ENCODE measurements around the gene PDHX.

The PDHX gene

DNA sequence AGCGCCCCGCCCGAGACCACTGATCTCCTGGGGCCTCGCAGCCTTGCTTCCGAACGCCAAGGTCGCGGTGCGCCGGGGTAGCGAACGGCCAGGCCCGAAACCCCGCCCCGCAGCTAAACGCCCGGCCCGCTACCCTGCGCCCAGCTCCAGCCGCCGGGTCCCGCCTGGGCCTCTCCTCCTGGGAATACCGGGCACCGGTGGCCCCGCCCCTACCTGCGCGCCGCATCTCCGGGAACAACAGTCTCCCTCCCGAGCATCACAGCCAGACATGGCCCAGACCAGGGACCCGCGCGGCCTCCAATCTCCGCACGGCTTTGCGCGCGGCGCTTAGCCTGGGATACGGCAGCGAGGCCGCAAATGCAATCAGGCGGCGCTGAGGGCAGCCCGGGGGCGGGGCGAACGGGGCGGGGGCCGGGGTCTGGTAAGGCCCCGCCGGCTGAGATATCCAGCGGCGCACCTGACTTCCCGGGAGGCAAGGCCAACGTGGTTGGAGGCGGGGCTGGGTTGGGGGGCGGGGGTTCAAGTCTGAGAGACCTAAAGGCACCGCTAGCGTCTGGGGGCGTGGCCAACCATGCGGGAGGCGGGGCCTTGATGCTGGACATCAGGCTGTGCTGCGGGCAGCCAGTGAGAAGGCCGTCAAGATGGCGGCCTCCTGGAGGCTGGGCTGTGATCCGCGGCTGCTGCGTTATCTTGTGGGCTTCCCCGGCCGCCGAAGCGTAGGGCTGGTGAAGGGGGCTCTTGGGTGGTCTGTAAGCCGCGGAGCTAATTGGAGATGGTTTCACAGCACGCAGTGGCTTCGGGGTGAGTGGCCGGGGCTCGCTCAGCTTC lies at the start of gene PDHX, which contains the start of gene APIP:
TSS of gene PDHX (plus strand) at position 604 of the 828 bp plus-strand sequence. CDS start at position 642, 38 bp downstream.
TSS of gene APIP (minus strand) at position 365 of the 828 bp plus-strand sequence. CDS start at position 270, 95 bp downstream.
- H3K4me3 ChIP-seq (ENCODE audit: low read depth, low read length), result peak within 1 kb of the TSS; percentile 87
- TF ChIP-seq, protein P1, sequence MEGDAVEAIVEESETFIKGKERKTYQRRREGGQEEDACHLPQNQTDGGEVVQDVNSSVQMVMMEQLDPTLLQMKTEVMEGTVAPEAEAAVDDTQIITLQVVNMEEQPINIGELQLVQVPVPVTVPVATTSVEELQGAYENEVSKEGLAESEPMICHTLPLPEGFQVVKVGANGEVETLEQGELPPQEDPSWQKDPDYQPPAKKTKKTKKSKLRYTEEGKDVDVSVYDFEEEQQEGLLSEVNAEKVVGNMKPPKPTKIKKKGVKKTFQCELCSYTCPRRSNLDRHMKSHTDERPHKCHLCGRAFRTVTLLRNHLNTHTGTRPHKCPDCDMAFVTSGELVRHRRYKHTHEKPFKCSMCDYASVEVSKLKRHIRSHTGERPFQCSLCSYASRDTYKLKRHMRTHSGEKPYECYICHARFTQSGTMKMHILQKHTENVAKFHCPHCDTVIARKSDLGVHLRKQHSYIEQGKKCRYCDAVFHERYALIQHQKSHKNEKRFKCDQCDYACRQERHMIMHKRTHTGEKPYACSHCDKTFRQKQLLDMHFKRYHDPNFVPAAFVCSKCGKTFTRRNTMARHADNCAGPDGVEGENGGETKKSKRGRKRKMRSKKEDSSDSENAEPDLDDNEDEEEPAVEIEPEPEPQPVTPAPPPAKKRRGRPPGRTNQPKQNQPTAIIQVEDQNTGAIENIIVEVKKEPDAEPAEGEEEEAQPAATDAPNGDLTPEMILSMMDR (IDR thresholded peaks at IDR 0.05; ENCODE audit: borderline replicate concordance, insufficient read depth, low read depth, low read length), result no peak

DNA sequence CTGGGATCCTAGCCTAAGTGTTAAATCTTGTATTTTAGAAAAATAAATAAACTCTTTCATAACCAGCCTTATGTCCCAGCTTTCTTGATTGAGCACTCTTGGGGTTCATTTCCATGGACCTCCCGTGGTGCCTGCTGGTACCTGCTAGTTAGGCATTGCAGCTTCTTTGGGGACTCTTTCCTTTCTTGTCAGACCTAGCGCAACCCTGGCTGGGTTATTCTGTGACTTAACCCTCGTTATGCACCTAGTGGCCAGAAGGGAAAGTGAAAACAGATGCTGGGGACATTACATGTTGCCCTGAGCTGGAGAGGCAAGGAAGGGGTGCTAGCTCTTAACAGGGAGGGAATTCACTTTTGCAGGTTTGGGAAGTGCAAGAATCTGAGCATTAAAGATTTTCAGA lies 47.0 kb upstream of the PDHX start:
- TF ChIP-seq, protein P1 (IDR thresholded peaks at IDR 0.05; ENCODE audit: borderline replicate concordance, insufficient read depth, low read depth, low read length), result peak; percentile 22; the same call in 1 of the 2 replicates
- no peak overlapping the region for H3K4me3 ChIP-seq (ENCODE audit: low read depth, low read length)

DNA sequence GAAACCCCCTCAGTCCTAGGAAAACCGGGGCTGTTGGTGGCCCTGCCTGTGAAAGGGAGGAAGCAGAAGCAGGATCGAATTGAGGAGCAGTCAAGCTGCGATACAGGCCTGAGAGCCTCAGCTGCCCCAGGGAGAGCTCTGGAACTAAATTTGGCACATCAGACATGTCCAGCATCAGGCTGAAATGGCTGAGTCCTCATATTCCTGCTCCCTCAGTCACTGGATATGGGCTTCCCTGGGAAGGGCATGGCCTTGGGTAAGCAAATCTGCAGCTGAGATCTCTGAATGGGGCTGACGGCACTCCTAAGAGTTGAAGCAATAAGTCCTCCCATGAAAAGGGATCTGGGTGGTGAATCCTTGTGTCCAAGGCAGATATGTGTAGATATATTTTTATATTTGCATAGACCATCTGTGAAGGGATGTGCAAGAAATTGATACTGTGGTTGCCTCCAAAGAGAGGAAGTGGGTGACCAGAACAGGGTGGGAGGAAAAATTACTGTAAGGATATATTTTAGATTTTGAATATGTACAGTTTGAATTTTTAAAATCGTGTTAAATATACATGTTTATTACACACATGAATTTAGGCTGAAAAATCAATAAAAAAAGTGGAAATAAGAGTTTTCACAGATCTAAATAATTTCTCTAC lies 45.7 kb upstream of the PDHX start:
- TF ChIP-seq, protein P1 (IDR thresholded peaks at IDR 0.05; ENCODE audit: borderline replicate concordance, insufficient read depth, low read depth, low read length), result no peak
- H3K4me3 ChIP-seq (ENCODE audit: low read depth, low read length), result no peak overlapping the region

DNA sequence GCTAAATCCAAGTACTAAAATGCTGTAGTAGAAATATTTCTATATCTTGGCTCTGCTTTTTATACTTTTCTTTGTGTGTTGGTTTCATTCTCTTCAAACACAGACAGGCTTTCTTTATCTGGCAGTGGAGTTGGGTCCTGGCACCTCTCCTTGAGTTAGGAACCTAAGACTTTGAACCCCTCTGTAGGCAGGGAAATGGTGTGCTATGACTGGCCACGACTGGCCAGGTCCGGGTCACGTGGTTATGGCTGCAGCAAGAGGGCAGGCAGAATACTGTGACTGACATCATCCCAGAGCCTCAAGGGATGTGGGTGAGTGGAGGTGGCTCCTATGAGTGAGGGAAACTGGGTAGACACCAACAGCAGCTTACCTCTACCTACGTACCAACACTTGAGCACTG lies 42.2 kb upstream of the PDHX start:
- TF ChIP-seq, protein P1 (IDR thresholded peaks at IDR 0.05; ENCODE audit: borderline replicate concordance, insufficient read depth, low read depth, low read length), result no peak
- H3K4me3 ChIP-seq (ENCODE audit: low read depth, low read length), result no peak overlapping the region

DNA sequence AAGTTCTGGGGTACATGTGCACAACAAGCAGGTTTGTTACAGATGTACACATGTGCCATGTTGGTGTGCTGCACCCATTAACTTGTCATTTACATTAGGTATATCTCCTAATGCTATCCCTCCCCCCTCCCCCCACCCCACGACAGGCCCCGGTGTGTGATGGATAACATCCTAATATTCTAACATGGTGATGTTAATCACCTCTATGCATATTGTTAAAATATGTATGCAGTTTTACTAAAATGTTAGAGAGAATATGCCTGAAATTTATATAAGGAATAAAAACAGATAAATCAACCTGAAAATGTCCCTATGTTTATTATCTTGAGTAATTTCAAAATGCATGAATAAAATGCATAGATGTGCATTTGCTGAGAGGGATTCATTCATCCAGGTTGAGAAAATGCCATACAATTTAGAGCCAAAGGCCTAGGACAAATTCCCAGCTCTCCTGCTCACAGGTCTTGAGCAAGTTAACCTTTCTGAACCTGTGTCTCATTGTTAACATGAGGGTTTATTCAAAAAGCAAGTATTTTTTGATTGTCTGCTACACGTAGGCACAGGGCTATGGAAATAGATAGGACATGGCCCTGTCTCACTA lies 38.9 kb upstream of the PDHX start:
- H3K4me3 ChIP-seq (ENCODE audit: low read depth, low read length), result no peak overlapping the region
- TF ChIP-seq, protein P1 (IDR thresholded peaks at IDR 0.05; ENCODE audit: borderline replicate concordance, insufficient read depth, low read depth, low read length), result no peak

DNA sequence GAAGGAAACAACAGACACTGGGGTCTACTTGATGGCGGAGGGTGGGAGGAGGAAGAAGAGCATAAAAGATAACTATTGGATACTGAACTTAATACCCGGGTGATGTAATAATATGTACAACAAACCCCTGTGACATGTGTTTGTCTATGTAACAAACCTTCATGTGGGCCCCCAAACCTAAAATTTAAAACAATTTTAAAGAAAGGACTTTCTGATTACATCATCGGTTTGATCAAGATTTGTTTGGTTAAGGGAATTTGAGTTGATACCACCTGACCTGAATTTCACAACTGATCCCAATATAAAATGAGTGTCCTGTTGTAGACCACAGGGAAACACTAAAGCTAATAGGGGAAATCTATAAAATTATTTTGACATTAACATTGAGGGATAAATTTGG lies 34.5 kb upstream of the PDHX start:
- H3K4me3 ChIP-seq (ENCODE audit: low read depth, low read length), result no peak overlapping the region
- TF ChIP-seq, protein P1 (IDR thresholded peaks at IDR 0.05; ENCODE audit: borderline replicate concordance, insufficient read depth, low read depth, low read length), result no peak
